Mesenteric fat pad (tissue), 1 donor: Measurements from ENCODE around the gene MUC2. TPM values are rescaled to one million over a fixed set of nuclear protein-coding genes. Genes with fewer than 3 reads are reported as not detected.

Experiments used
- DNase-seq: peaks from one replicate; pipeline ENCODE4 v3.0.0-alpha.2; 2020; ENCODE audit warnings: low spot score
- total RNA-seq: library from RNA; stranded (reverse); fragmentation: NEBNext Ultra II Directional; extraction: Animal tissue kit (Norgen Biotek cat#: 25700); gene quantifications from one replicate; pipeline ENCODE4 v1.2.1, GENCODE V29; 2021
- donor health status: DM: yes; HTN: yes; CAD: no.

The MUC2 gene
- total RNA-seq, 1 donor from 2014 or later: 0.80 TPM

- DNase-seq: no peak
Observed at GRCh38 chr11:1036303-1036923, 38.3 kb upstream of the MUC2 start, which contains the start of gene MUC6. Gene MUC6, minus strand, starts transcription at chr11:1036718. Its CDS starts 63 bp downstream, at chr11:1036655.

GRCh38 chr11:1036931-1037330, 37.7 kb upstream of the MUC2 start:
- DNase-seq: no peak

GRCh38 chr11:1037506-1038055, 37.1 kb upstream of the MUC2 start:
- DNase-seq: no peak

GRCh38 chr11:1038361-1038760, 36.3 kb upstream of the MUC2 start:
- DNase-seq: no peak

- no peak for DNase-seq
Observed at GRCh38 chr11:1038921-1039320, 35.8 kb upstream of the MUC2 start.

GRCh38 chr11:1039481-1040427, 34.9 kb upstream of the MUC2 start:
- no peak for DNase-seq

GRCh38 chr11:1040428-1041148, 34.1 kb upstream of the MUC2 start:
- DNase-seq: no peak

GRCh38 chr11:1041149-1041467, 33.6 kb upstream of the MUC2 start:
- DNase-seq: no peak

- no peak for DNase-seq
Observed at GRCh38 chr11:1041471-1041870, 33.2 kb upstream of the MUC2 start.

GRCh38 chr11:1041936-1042608, 32.6 kb upstream of the MUC2 start:
- DNase-seq: no peak

- no peak for DNase-seq
Observed at GRCh38 chr11:1042626-1043562, 31.8 kb upstream of the MUC2 start.

- no peak for DNase-seq
Observed at GRCh38 chr11:1043563-1044096, 31.0 kb upstream of the MUC2 start.

- DNase-seq: no peak
Observed at GRCh38 chr11:1044160-1044559, 30.5 kb upstream of the MUC2 start.

GRCh38 chr11:1047595-1048156, 27.0 kb upstream of the MUC2 start:
- DNase-seq: no peak

- no peak for DNase-seq
Observed at GRCh38 chr11:1048375-1049070, 26.2 kb upstream of the MUC2 start.

- DNase-seq: no peak
Observed at GRCh38 chr11:1049071-1049405, 25.6 kb upstream of the MUC2 start.

GRCh38 chr11:1049431-1049891, 25.2 kb upstream of the MUC2 start:
- no peak for DNase-seq

- no peak for DNase-seq
Observed at GRCh38 chr11:1049911-1050580, 24.6 kb upstream of the MUC2 start.
